GM12873 (cell line): ENCODE data around the gene ZNF423.

ENCODE experiments used
- CTCF ChIP-seq: IDR thresholded peaks from 2 replicates; pipeline ENCODE4 v1.5.1; 2012; ENCODE audit warnings: low read depth, mild to moderate bottlenecking, moderate library complexity, low read length, control low read depth; ENCODE audit not compliant: insufficient read depth; ENCODE audit errors: missing control alignments

Gene ZNF423

GRCh38 chr16:49599704-49600103 lies 256.2 kb downstream of the ZNF423 start:
- TF ChIP-seq CTCF, result no peak

GRCh38 chr16:49599281-49599680 lies 256.6 kb downstream of the ZNF423 start:
- no peak for TF ChIP-seq CTCF

GRCh38 chr16:49598383-49599170 lies 257.3 kb downstream of the ZNF423 start:
- TF ChIP-seq CTCF, result no peak

- no peak for TF ChIP-seq CTCF
These were observed 258.1 kb downstream of the ZNF423 start for GRCh38 chr16:49597796-49598195.

- no peak for TF ChIP-seq CTCF
These were observed 259.1 kb downstream of the ZNF423 start for GRCh38 chr16:49596648-49597291.

- TF ChIP-seq CTCF, result no peak
These were observed 259.8 kb downstream of the ZNF423 start for GRCh38 chr16:49596068-49596467.

GRCh38 chr16:49594685-49595498 lies 261.0 kb downstream of the ZNF423 start:
- TF ChIP-seq CTCF, result no peak
